ENCODE measurements around the gene FYN. TPM values are rescaled to one million over a fixed set of nuclear protein-coding genes. Genes with fewer than 3 reads are reported as not detected.
A peak's percentile ranks its signal among the peaks of the same experiment; 100 is the strongest.

FYN gene
- total RNA-seq, 1 experiment from 2014 or later: 7.2 TPM

- Mint-ChIP-seq H3K4me3 (ENCODE audit: unreplicated experiment) (no peak overlapping the region), H3K27me3 (ENCODE audit: insufficient read depth, unreplicated experiment) (peaks cover 12% of the 10 kb centered on the region), H3K9me3 (ENCODE audit: unreplicated experiment) (no peaks in the 10 kb centered on the region), H3K4me1 (ENCODE audit: low read depth, unreplicated experiment) (no peaks in the 10 kb centered on the region), H3K36me3 (ENCODE audit: insufficient read depth, unreplicated experiment) (no peaks in the 10 kb centered on the region), H3K27ac (ENCODE audit: unreplicated experiment) (no peak overlapping the region)
- ChIA-PET CTCF (no interaction called here), POLR2A (no interaction called here)
- Histone ChIP-seq H3K4me1 (no peaks in the 10 kb centered on the region; the same call in 1 of the 2 replicates), H3K27me3 (replicated peaks; ENCODE audit: control insufficient read depth, insufficient read depth, low read length) (no peaks in the 10 kb centered on the region; the same call in 1 of the 2 replicates), H3K9me3 (no peaks in the 10 kb centered on the region), H3K36me3 (ENCODE audit: control insufficient read depth, insufficient read depth, low read length) (no peaks in the 10 kb centered on the region), H3K4me3 (ENCODE audit: low read depth, low read length) (no peak overlapping the region)
- TF ChIP-seq CTCF (IDR thresholded peaks at IDR 0.05; ENCODE audit: insufficient read depth in 1 of 2, low read depth in 1 of 2, low read length in 1 of 2, severe bottlenecking in 1 of 2, unreplicated experiment in 1 of 2): no peak
- intact Hi-C loops (cut with micrococcal nuclease; ENCODE audit: unreplicated experiment): no loop called here
- no peak for DNase-seq
- BruUV-seq (replicated peaks): no TSS peak
Measured at GRCh38 chr6:111875741-111876140, 2.5 kb upstream of the FYN start.

GRCh38 chr6:111874025-111874415 lies 768 bp upstream of the FYN start:
- intact Hi-C loops (cut with micrococcal nuclease; ENCODE audit: unreplicated experiment): loop anchor here (5.0 kb wide), 1 partner anchor 123 kb away; no protein-coding TSS in a partner anchor
- ChIA-PET POLR2A (interaction anchor here (0.6 kb wide), 1 partner anchor 274 kb away, joined by 3 read pairs; no protein-coding TSS in a partner anchor), CTCF (no interaction called here)
- H3K27ac Mint-ChIP-seq (ENCODE audit: unreplicated experiment): no peak overlapping the region
- no peaks in the 10 kb centered on the region; the same call in 1 of the 2 replicates for H3K9me3 ChIP-seq
- no TSS peak for BruUV-seq (replicated peaks)
- H3K36me3 ChIP-seq (ENCODE audit: control insufficient read depth, insufficient read depth, low read length): no peaks in the 10 kb centered on the region
- TF ChIP-seq CTCF (IDR thresholded peaks at IDR 0.05; ENCODE audit: insufficient read depth in 1 of 2, low read depth in 1 of 2, low read length in 1 of 2, severe bottlenecking in 1 of 2, unreplicated experiment in 1 of 2): no peak
- no peaks in the 10 kb centered on the region for H3K36me3 Mint-ChIP-seq (ENCODE audit: insufficient read depth, unreplicated experiment)
- no peaks in the 10 kb centered on the region for H3K4me1 Mint-ChIP-seq (ENCODE audit: low read depth, unreplicated experiment)
- H3K9me3 Mint-ChIP-seq (ENCODE audit: unreplicated experiment): no peaks in the 10 kb centered on the region
- peaks cover 8% of the 10 kb centered on the region for H3K4me1 ChIP-seq
- peak overlapping the region; percentile 85 for H3K4me3 Mint-ChIP-seq (ENCODE audit: unreplicated experiment)
- no peaks in the 10 kb centered on the region; the same call in 1 of the 2 replicates for H3K27me3 ChIP-seq (replicated peaks; ENCODE audit: control insufficient read depth, insufficient read depth, low read length)
- peak overlapping the region; percentile 38 for H3K4me3 ChIP-seq (ENCODE audit: low read depth, low read length)
- peaks cover 12% of the 10 kb centered on the region for H3K27me3 Mint-ChIP-seq (ENCODE audit: insufficient read depth, unreplicated experiment)
- no peak for DNase-seq

GRCh38 chr6:111872401-111873177 lies 663 bp downstream of the FYN start:
- no TSS peak for BruUV-seq (replicated peaks)
- H3K9me3 ChIP-seq: no peaks in the 10 kb centered on the region; the same call in 1 of the 2 replicates
- Mint-ChIP-seq H3K9me3 (ENCODE audit: unreplicated experiment) (no peaks in the 10 kb centered on the region), H3K27ac (ENCODE audit: unreplicated experiment) (no peak overlapping the region), H3K4me1 (ENCODE audit: low read depth, unreplicated experiment) (no peaks in the 10 kb centered on the region), H3K4me3 (ENCODE audit: unreplicated experiment) (peak overlapping the region; percentile 85), H3K27me3 (ENCODE audit: insufficient read depth, unreplicated experiment) (peaks cover 12% of the 10 kb centered on the region), H3K36me3 (ENCODE audit: insufficient read depth, unreplicated experiment) (no peaks in the 10 kb centered on the region)
- peak overlapping the region; percentile 38 for H3K4me3 ChIP-seq (ENCODE audit: low read depth, low read length)
- DNase-seq: peak in 1 of 2 experiments; percentile 15
- intact Hi-C loops (cut with micrococcal nuclease; ENCODE audit: unreplicated experiment): loop anchor here (1.0 to 5.0 kb wide), 2 partner anchors 125 to 171 kb away; no protein-coding TSS in a partner anchor
- peaks cover 8% of the 10 kb centered on the region for H3K4me1 ChIP-seq
- POLR2A ChIA-PET: interaction anchor here (0.5 kb wide), 1 partner anchor 195 kb away, joined by 3 read pairs; no protein-coding TSS in a partner anchor
- CTCF ChIA-PET: no interaction called here
- TF ChIP-seq CTCF (IDR thresholded peaks at IDR 0.05; ENCODE audit: insufficient read depth in 1 of 2, low read depth in 1 of 2, low read length in 1 of 2, severe bottlenecking in 1 of 2, unreplicated experiment in 1 of 2): no peak
- H3K36me3 ChIP-seq (ENCODE audit: control insufficient read depth, insufficient read depth, low read length): no peaks in the 10 kb centered on the region
- no peaks in the 10 kb centered on the region for H3K27me3 ChIP-seq (replicated peaks; ENCODE audit: control insufficient read depth, insufficient read depth, low read length)
